Lower leg skin (tissue), 3 donors: ENCODE data around the gene SLC45A2.

Experiments
- CTCF ChIP-seq, 3 donors: fragments of 450-650 bp; IDR thresholded peaks; one replicate each; pipeline ENCODE4 v1.5.1; 2016; ENCODE audit warnings: antibody characterized with exemption in 3 of 3, mild to moderate bottlenecking in 3 of 3, moderate library complexity in 2 of 3
- POLR2A ChIP-seq, 2 donors: fragments of 450-650 bp; IDR thresholded peaks; one replicate each; pipeline ENCODE4 v1.6.1; 2016 to 2017; ENCODE audit warnings: antibody characterized with exemption in 2 of 2, mild to moderate bottlenecking in 1 of 2, moderate library complexity in 1 of 2

GRCh38 chr5:34020726-34021125 lies 36.2 kb upstream of the SLC45A2 start:
- TF ChIP-seq CTCF (IDR thresholded peaks at IDR 0.05) (no peak), POLR2A (IDR thresholded peaks at IDR 0.05) (no peak)
